ENCODE results near the gene MEGF8.
A peak's percentile ranks its signal among the peaks of the same experiment; 100 is the strongest.

MEGF8 gene

GRCh38 chr19:42422092-42422900, 96.9 kb downstream of the MEGF8 start:
- DNase-seq (no peak), ATAC-seq (no peak)
- Mint-ChIP-seq H3K9me3 (no peaks in the 10 kb centered on the region), H3K27me3 (no peaks in the 10 kb centered on the region), H3K36me3 (ENCODE audit: low read depth) (peaks cover 6% of the 10 kb centered on the region), H3K4me1 (peaks cover 41% of the 10 kb centered on the region), H3K27ac (peak overlapping the region; percentile 88), H3K4me3 (peak overlapping the region; percentile 95)

GRCh38 chr19:42422901-42423461, 97.5 kb downstream of the MEGF8 start:
- H3K4me3 Mint-ChIP-seq: peak overlapping the region; percentile 95

GRCh38 chr19:42423462-42424344, 98.3 kb downstream of the MEGF8 start:
- DNase-seq: peak; percentile 93
- ATAC-seq: peak; percentile 92
- Mint-ChIP-seq H3K9me3 (no peaks in the 10 kb centered on the region), H3K36me3 (ENCODE audit: low read depth) (peaks cover 3% of the 10 kb centered on the region), H3K4me1 (peaks cover 41% of the 10 kb centered on the region), H3K27ac (peak overlapping the region; percentile 88), H3K27me3 (no peaks in the 10 kb centered on the region), H3K4me3 (peak overlapping the region; percentile 95)

More at GRCh38 chr19:42422901-42423461, 97.5 kb downstream of the MEGF8 start:
- ATAC-seq (peak; percentile 66), DNase-seq (peak; percentile 51)
- H3K27me3 Mint-ChIP-seq: no peaks in the 10 kb centered on the region
- H3K27ac Mint-ChIP-seq: peak overlapping the region; percentile 88
- peaks cover 6% of the 10 kb centered on the region for H3K36me3 Mint-ChIP-seq (ENCODE audit: low read depth)
- peaks cover 41% of the 10 kb centered on the region for H3K4me1 Mint-ChIP-seq
- no peaks in the 10 kb centered on the region for H3K9me3 Mint-ChIP-seq

GRCh38 chr19:42424345-42424707, 98.9 kb downstream of the MEGF8 start:
- H3K27ac Mint-ChIP-seq: no peak overlapping the region
- H3K36me3 Mint-ChIP-seq (ENCODE audit: low read depth): peaks cover 1% of the 10 kb centered on the region
- DNase-seq (no peak), ATAC-seq (no peak)
- peaks cover 41% of the 10 kb centered on the region for H3K4me1 Mint-ChIP-seq
- no peaks in the 10 kb centered on the region for H3K9me3 Mint-ChIP-seq
- H3K4me3 Mint-ChIP-seq: peak overlapping the region; percentile 95
- H3K27me3 Mint-ChIP-seq: no peaks in the 10 kb centered on the region

GRCh38 chr19:42424712-42425131, 99.3 kb downstream of the MEGF8 start:
- H3K27ac Mint-ChIP-seq: no peak overlapping the region
- no peak overlapping the region for H3K4me3 Mint-ChIP-seq
- no peaks in the 10 kb centered on the region for H3K27me3 Mint-ChIP-seq
- H3K9me3 Mint-ChIP-seq: no peaks in the 10 kb centered on the region
- ATAC-seq (no peak), DNase-seq (no peak)
- peaks cover 41% of the 10 kb centered on the region for H3K4me1 Mint-ChIP-seq
- peaks cover 1% of the 10 kb centered on the region for H3K36me3 Mint-ChIP-seq (ENCODE audit: low read depth)

GRCh38 chr19:42426643-42427042, 101.2 kb downstream of the MEGF8 start:
- H3K27ac Mint-ChIP-seq: no peak overlapping the region
- no peak for ATAC-seq
- no peaks in the 10 kb centered on the region for H3K27me3 Mint-ChIP-seq

GRCh38 chr19:42427313-42427712, 101.9 kb downstream of the MEGF8 start, which contains the start of gene LIPE:
TSS of gene LIPE (minus strand) at chr19:42427388. CDS start at chr19:42427149, 239 bp downstream.
- H3K4me1 Mint-ChIP-seq: peaks cover 20% of the 10 kb centered on the region
- H3K36me3 Mint-ChIP-seq (ENCODE audit: low read depth): no peaks in the 10 kb centered on the region
- DNase-seq (no peak), ATAC-seq (no peak)
- no peak within 1 kb of the TSS for H3K4me3 Mint-ChIP-seq
- no peaks in the 10 kb centered on the region for H3K27me3 Mint-ChIP-seq
- H3K9me3 Mint-ChIP-seq: no peaks in the 10 kb centered on the region
- H3K27ac Mint-ChIP-seq: no peak within 1 kb of the TSS

More at GRCh38 chr19:42426643-42427042, 101.2 kb downstream of the MEGF8 start:
- peaks cover 25% of the 10 kb centered on the region for H3K4me1 Mint-ChIP-seq
- peaks cover 1% of the 10 kb centered on the region for H3K36me3 Mint-ChIP-seq (ENCODE audit: low read depth)
- no peak for DNase-seq
- no peaks in the 10 kb centered on the region for H3K9me3 Mint-ChIP-seq
- H3K4me3 Mint-ChIP-seq: no peak overlapping the region
